Measurements from ENCODE around the gene INPP1.
"Not testable (repeated sequence)": the region's sequence is repeated elsewhere in the genome, so short reads cannot be mapped to it uniquely, and the experiment has no call there.

INPP1 gene

GRCh38 chr2:190333928-190334327, 9.5 kb upstream of the INPP1 start:
- no peak for DNase-seq (ENCODE audit: low read depth in 2 of 2)

GRCh38 chr2:190334479-190335224, 8.7 kb upstream of the INPP1 start:
- no peak for DNase-seq (ENCODE audit: low read depth in 2 of 2)

GRCh38 chr2:190335225-190335559, 8.2 kb upstream of the INPP1 start:
- DNase-seq (ENCODE audit: low read depth in 2 of 2) = no peak

GRCh38 chr2:190335584-190335983, 7.8 kb upstream of the INPP1 start:
- not testable (repeated sequence) for DNase-seq (ENCODE audit: low read depth in 2 of 2)

- DNase-seq (ENCODE audit: low read depth in 2 of 2) = no peak
Observed at GRCh38 chr2:190336420-190336819, 7.0 kb upstream of the INPP1 start.

GRCh38 chr2:190338453-190338852, 4.9 kb upstream of the INPP1 start:
- DNase-seq (ENCODE audit: low read depth in 2 of 2) = no peak

- no peak for DNase-seq (ENCODE audit: low read depth in 2 of 2)
Observed at GRCh38 chr2:190339394-190339793, 4.0 kb upstream of the INPP1 start.

- DNase-seq (ENCODE audit: low read depth in 2 of 2) = no peak
Observed at GRCh38 chr2:190340369-190340768, 3.0 kb upstream of the INPP1 start.

- DNase-seq (ENCODE audit: low read depth in 2 of 2) = no peak
Observed at GRCh38 chr2:190342611-190343010, 778 bp upstream of the INPP1 start.

GRCh38 chr2:190343089-190343535, 277 bp upstream of the INPP1 start:
- no peak for DNase-seq (ENCODE audit: low read depth in 2 of 2)

GRCh38 chr2:190344276-190344827, 963 bp downstream of the INPP1 start:
- no peak for DNase-seq (ENCODE audit: low read depth in 2 of 2)

GRCh38 chr2:190350371-190350770, 7.0 kb downstream of the INPP1 start:
- DNase-seq (ENCODE audit: low read depth in 2 of 2) = no peak

GRCh38 chr2:190351955-190352354, 8.6 kb downstream of the INPP1 start:
- no peak for DNase-seq (ENCODE audit: low read depth in 2 of 2)

GRCh38 chr2:190352668-190353536, 9.5 kb downstream of the INPP1 start:
- DNase-seq (ENCODE audit: low read depth in 2 of 2) = no peak

GRCh38 chr2:190353537-190353899, 10.1 kb downstream of the INPP1 start:
- DNase-seq (ENCODE audit: low read depth in 2 of 2) = no peak

GRCh38 chr2:190354003-190354690, 10.8 kb downstream of the INPP1 start:
- DNase-seq (ENCODE audit: low read depth in 2 of 2) = no peak

- no peak for DNase-seq (ENCODE audit: low read depth in 2 of 2)
Observed at GRCh38 chr2:190355968-190356644, 12.7 kb downstream of the INPP1 start.

GRCh38 chr2:190357600-190357999, 14.2 kb downstream of the INPP1 start:
- no peak for DNase-seq (ENCODE audit: low read depth in 2 of 2)

GRCh38 chr2:190358655-190359448, 15.5 kb downstream of the INPP1 start:
- not testable (repeated sequence) for DNase-seq (ENCODE audit: low read depth in 2 of 2)

- DNase-seq (ENCODE audit: low read depth in 2 of 2) = no peak
Observed at GRCh38 chr2:190360561-190360960, 17.2 kb downstream of the INPP1 start.

GRCh38 chr2:190360965-190361364, 17.6 kb downstream of the INPP1 start:
- DNase-seq (ENCODE audit: low read depth in 2 of 2) = no peak

Measured in stimulated activated CD8-positive, alpha-beta memory T cell treated with anti-CD3 and anti-CD28 coated beads, Interleukin-2, amount 100 ng/mL, for 48 hours (primary cell).